Stimulated activated CD8-positive, alpha-beta memory T cell treated with anti-CD3 and anti-CD28 coated beads, Interleukin-7, amount 100 ng/mL, for 1 hour (primary cell): Measurements from ENCODE around the gene CASP4.
"Not testable (repeated sequence)": the region's sequence is repeated elsewhere in the genome, so short reads cannot be mapped to it uniquely, and the experiment has no call there.

Experiments used
- DNase-seq, 2 donors: peaks; one replicate each; pipeline ENCODE4 v3.0.0-alpha.2; 2020; ENCODE audit warnings: low read depth in 2 of 2

CASP4 gene

GRCh38 chr11:104956528-104956927 lies 11.8 kb downstream of the CASP4 start:
- no peak for DNase-seq

- no peak for DNase-seq
Observed at GRCh38 chr11:104946907-104947306, 21.5 kb downstream of the CASP4 start.

DNA sequence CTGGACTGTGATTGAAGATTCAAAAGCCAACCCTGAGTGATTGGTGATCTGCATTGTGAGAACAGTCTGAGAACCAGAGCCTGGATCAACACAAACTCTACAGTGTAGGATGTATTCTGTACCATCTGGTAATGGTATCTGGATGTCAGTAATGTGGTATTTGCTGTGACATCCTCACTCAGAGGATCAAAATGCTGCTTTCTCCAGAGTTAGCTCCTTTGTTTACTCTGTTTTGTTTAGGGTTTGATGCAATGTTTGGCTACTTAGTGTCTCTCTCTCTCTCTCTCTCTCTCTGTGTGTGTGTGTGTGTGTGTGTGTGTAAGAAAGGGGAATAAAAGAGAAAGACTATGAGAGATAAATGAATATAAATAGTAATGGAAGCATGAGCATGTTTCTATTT lies 24.3 kb downstream of the CASP4 start:
- no peak for DNase-seq

- no peak for DNase-seq
Observed at GRCh38 chr11:104943561-104943960, 24.8 kb downstream of the CASP4 start.

GRCh38 chr11:104934594-104934993 lies 33.8 kb downstream of the CASP4 start:
- no peak for DNase-seq

DNA sequence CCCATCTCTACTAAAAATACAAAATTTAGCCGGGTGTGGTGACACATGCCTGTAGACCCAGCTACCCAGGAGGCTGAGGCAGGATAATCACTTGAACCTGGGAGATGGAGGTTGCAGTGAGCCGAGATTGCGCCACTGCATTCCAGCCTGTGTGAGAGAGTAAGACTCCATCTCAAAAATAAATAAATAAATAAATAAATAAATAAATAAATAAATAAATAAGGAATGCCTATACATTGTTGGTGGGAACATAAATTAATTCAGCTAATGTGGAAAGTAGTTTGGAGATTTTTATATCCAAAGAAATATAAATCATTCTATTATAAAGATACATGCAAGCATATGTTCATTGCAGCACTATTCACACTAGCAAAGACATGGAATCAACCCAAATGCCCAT lies 34.3 kb downstream of the CASP4 start:
- not testable (repeated sequence) for DNase-seq

DNA sequence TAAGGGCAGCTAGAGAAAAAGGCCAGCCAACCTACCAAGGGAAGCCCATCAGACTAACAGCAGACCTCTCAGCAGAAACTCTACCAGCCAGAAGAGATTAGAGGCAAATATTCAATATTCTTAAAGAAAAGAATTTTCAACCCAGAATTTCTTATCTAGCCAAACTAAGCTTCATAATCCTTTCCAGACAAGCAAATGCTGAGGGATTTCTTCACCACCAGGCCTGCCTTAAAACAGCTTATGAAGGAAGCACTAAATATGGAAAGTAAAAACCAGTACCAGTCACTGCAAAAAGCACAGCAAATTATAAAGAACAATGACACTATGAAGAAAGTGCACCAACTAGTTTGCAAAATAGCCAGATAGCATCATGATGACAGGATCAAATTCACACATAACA lies 39.6 kb downstream of the CASP4 start:
- DNase-seq: no peak

DNA sequence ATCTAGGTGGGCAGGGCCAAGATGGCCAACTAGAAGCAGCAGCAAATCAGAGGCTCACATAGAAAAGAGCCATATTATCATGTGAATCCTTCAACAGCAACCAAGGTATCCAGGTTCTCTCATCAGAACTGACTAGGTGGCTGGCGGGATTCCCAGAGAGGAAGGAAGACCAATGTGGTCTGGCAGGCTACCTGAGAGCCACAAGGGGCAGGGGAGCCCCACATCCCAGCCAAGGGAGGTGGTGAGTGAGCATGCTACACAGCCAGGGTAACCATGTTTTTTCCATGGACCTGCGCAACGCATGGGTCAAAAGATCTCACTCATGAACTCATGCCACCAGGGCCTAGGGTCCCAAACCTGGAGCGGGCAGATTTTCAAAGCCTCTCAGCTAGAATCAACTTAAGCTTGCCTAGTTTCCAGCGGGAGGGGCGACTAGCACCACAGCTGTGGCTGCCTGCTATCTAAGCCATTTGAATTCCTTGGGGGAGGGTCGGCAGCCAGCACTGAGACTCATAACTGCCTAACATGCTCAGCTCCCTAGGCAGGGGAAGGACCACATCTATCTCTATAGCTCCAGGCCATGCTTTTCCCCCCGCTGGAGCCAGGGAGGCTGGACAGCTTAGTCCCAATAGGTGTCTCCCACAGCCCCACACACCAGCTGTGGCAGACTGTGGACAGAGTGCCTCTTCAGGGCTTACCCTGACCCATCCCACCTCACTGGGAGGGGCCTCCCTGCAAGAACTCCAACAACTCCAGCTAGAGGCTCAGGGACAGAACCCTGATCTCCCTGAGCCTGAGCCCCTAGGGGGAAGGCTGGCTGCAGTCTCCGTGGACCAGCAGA lies 41.4 kb downstream of the CASP4 start:
- no peak for DNase-seq

DNA sequence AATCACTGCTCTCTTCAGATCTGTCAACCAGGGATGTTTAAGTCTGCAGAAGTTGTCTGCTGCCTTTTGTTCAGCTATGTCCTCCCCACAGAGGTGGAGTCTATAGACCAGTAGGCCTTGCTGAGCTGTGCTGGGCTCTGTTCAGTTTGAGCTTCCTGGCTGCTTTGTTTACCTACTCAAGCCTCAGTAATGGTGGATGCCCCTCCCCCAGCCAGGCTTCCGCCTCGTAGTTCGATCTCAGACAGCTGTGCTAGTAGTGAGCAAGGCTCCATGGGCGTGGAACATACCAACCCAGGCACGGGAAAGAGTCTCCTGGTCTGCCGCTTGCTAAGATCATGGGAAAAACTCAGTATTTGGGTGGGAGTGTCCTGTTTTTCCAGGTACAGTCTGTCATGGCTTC lies 42.5 kb downstream of the CASP4 start:
- DNase-seq: no peak

DNA sequence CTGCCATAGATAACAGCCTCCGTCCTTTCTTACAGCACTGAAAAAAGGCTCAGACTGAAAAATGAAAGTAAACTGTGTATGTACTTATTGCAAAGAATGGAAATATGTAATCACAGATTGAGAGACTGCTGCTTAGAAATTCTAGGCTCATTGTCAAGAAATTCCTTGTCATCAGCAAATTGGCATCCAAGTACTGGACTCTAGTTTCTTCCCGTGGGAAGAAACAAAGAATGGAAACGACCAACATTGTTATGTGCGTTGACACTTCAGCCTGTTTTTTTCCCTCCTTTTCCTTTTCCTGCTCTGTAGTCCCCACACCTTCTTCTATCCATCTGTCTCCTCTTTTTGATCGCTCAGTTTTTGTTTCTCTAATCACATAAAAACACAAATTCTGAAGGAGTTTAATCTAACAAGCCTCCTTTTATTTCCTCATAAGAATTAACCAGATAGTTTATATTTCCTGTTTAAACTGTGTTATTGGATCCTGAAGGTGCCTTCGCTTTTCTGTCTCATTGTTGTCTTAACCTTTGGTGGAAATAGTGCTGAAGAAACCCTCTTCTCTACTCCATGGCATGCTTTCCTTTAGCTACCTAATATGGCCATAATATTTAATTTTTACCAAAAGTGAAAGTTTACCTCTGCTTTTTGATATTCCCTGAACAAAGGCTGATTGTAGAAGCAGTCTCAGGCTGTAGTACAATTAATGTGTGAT lies 50.1 kb downstream of the CASP4 start:
- no peak for DNase-seq

- DNase-seq: no peak
Observed at GRCh38 chr11:104917271-104918112, 50.9 kb downstream of the CASP4 start.

DNA sequence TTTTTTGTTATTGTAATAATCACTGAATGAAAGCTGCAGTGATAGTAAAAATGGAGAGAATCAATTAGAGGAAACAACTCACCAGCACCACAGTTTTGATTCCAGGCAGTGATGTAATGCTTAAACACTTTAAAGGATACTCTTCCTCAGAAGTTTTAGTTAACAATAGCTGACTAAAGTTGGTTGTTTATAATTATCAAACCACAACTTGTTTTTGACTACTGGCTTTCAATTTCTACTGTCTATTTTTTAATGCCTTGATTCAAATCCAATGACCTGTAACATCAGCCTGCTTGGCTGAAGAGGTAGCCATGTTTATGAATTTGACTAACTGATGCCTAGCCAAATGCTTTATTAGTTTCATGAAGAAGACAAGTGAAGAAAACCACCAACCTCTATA lies 51.9 kb downstream of the CASP4 start:
- no peak for DNase-seq

DNA sequence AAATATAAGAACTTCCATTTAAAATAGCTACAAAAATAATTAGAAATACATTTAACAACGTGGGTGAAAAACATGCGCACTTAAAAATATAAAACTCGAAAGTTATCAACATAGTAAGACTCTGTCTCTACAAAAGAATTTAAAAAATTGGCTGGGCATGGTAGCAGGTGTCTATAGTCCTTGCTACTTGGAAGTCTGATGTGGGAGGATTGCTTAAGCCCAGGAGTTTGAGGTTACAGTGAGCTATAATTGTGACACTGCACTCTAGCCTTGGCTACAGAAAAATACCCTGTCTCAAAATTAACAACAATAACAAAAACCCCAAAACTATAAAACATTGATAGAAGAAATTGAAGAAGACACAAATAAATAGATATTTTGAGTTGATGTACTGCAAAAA lies 56.3 kb downstream of the CASP4 start:
- no peak for DNase-seq

- DNase-seq: no peak
Observed at GRCh38 chr11:104908186-104908531, 60.2 kb downstream of the CASP4 start.

- DNase-seq: no peak
Observed at GRCh38 chr11:104907521-104908185, 60.7 kb downstream of the CASP4 start.

DNA sequence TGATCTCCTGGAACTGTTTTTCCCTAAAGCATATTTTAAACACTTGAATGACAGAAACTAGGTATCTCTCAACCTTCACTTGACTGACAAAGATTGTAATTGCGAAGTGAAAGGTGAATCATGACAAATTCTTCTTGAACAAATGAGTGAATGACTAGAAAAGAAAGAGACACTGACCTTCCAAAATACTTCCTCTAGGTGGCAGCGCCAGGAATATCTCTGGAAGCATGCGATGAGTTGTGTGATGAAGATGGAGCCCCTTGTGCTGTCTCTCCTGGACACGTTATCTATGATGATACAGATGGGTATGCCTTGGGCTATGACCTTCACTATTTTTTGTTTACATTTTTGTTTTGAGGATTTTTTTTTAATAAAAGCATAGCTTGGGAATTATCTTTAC lies 63.1 kb downstream of the CASP4 start:
- no peak for DNase-seq

DNA sequence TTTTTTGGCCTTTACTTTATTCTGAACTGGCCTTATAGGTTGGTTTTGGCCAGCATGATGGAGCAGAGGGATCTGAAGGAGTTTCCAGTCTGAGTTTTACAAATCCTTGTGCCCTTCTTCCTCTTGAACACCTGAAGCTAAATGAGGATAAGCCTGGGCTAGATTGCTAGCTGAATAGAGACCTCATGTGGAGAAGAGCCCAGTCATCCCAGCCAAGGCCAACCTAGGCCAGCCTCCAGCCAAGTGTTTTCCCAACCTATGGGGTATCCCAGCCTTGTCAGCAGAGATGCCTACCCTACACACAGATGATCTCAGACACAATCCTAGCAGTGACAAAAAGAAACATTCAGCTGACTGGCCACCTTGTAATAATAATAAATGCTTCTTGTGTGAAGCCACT lies 69.1 kb downstream of the CASP4 start:
- no peak for DNase-seq

DNA sequence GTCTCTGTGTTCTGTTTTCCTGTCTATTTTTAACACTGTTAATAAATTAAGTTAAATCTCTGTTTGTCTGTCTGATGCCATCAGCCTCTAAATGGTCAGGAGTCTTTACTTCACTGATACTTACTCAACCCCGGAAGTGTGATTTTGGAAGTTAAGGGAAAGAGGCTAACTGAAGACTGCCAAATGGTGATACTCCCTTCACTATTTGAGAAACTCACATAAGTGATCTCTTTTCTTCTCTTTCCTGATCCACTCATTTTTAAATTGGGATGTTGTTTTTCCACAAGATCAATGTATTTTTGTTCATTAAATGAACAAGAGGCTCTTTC lies 69.7 kb downstream of the CASP4 start:
- no peak for DNase-seq

GRCh38 chr11:104897891-104898684 lies 70.3 kb downstream of the CASP4 start, which contains the start of gene CASP12:
CASP12 (minus strand) TSS chr11:104898460.
- no peak for DNase-seq

GRCh38 chr11:104895634-104896033 lies 72.7 kb downstream of the CASP4 start:
- no peak for DNase-seq

DNA sequence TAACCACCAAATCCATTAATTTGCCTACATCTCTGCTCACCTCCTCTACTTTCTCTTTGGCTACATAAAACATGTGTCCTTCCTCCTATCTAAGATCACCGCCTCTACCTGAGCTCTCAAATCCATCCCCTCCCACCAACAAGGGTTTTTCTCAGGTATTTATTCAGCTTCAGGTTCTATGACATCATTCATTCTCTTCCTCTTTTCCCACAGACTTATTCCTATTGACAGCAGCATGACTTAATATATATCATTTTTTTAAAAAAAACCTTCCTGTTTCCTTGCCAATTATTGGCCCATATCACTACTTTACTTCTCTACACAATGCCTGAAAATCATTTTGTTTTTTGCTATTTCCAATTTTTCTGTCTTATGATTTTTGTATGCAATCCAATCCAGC lies 74.5 kb downstream of the CASP4 start:
- DNase-seq: no peak
